Measurements from ENCODE around the gene KCNS1.

The KCNS1 gene

GRCh38 chr20:45109634-45110033, 8.7 kb upstream of the KCNS1 start:
- DNase-seq = no peak

GRCh38 chr20:45105317-45105716, 4.4 kb upstream of the KCNS1 start:
- DNase-seq = no peak

GRCh38 chr20:45104786-45105185, 3.9 kb upstream of the KCNS1 start:
- DNase-seq = no peak

- no peak for DNase-seq
Measured at GRCh38 chr20:45103072-45103471, 2.1 kb upstream of the KCNS1 start.

GRCh38 chr20:45101333-45101850, 465 bp upstream of the KCNS1 start:
- no peak for DNase-seq

GRCh38 chr20:45098103-45098773, 2.7 kb downstream of the KCNS1 start:
- no peak for DNase-seq

GRCh38 chr20:45097485-45098102, 3.3 kb downstream of the KCNS1 start:
- no peak for DNase-seq

- no peak for DNase-seq
Measured at GRCh38 chr20:45096781-45097180, 4.1 kb downstream of the KCNS1 start.

- DNase-seq = peak; percentile 27 to 41
Measured at GRCh38 chr20:45095805-45096238, 5.1 kb downstream of the KCNS1 start.

GRCh38 chr20:45094864-45095574, 5.9 kb downstream of the KCNS1 start:
- no peak for DNase-seq

- DNase-seq = no peak
Measured at GRCh38 chr20:45094201-45094600, 6.7 kb downstream of the KCNS1 start.

- no peak for DNase-seq
Measured at GRCh38 chr20:45092898-45093297, 8.0 kb downstream of the KCNS1 start.

GRCh38 chr20:45091366-45091765, 9.6 kb downstream of the KCNS1 start:
- DNase-seq = no peak

- no peak for DNase-seq
Measured at GRCh38 chr20:45090481-45090880, 10.4 kb downstream of the KCNS1 start.

- DNase-seq = no peak
Measured at GRCh38 chr20:45088247-45088646, 12.7 kb downstream of the KCNS1 start.

- DNase-seq = no peak
Measured at GRCh38 chr20:45087814-45088213, 13.1 kb downstream of the KCNS1 start.

- no peak for DNase-seq
Measured at GRCh38 chr20:45087097-45087790, 13.7 kb downstream of the KCNS1 start.

- DNase-seq = no peak
Measured at GRCh38 chr20:45085867-45086266, 15.1 kb downstream of the KCNS1 start.

- no peak for DNase-seq
Measured at GRCh38 chr20:45085289-45085688, 15.6 kb downstream of the KCNS1 start.

GRCh38 chr20:45083127-45083526, 17.8 kb downstream of the KCNS1 start:
- DNase-seq = no peak

- DNase-seq = no peak
Measured at GRCh38 chr20:45082468-45082867, 18.5 kb downstream of the KCNS1 start.

GRCh38 chr20:45080867-45081624, 19.9 kb downstream of the KCNS1 start:
- no peak for DNase-seq

GRCh38 chr20:45077559-45077958, 23.4 kb downstream of the KCNS1 start:
- DNase-seq = no peak

Data from NCI-H2081 (cell line).